IMR-90 (cell line): ENCODE results near the gene DSC2. TPM values are rescaled to one million over a fixed set of nuclear protein-coding genes. Genes with fewer than 3 reads are reported as not detected.

Experiments used
- ATAC-seq: fragments of 200-7000 bp; cut with Tn5 transposase; 2 replicates; pipeline ENCODE4 v1.9.1; 2020; ENCODE audit warnings: low read depth, mild to moderate bottlenecking, moderate library complexity
- BruUV-seq: library from RNA; stranded (reverse); fragments of 400-500 nt; replicated peaks from 2 replicates; lab custom pipeline; 2021; lab: Mats Ljungman, UMichigan
- CTCF ChIA-PET: fragments of 300-600 bp; formaldehyde crosslinking; extraction: SDS; loops from one replicate; lab custom pipeline; 2021; ENCODE audit warnings: antibody characterized with exemption; lab: Yijun Ruan, JAX
- POLR2A ChIA-PET: fragments of 300-600 bp; sonication (Branson Sonifier 250); formaldehyde crosslinking; loops from one replicate; lab custom pipeline; 2022; ENCODE audit warnings: antibody characterized with exemption; ENCODE audit not compliant: unreplicated experiment; lab: Charles Lee
- DNase-seq: peaks from one replicate; pipeline ENCODE4 v3.0.0; 2013
- H2AFZ ChIP-seq: replicated peaks from 2 replicates; pipeline ENCODE3; 2013; ENCODE audit warnings: low read length, mild to moderate bottlenecking; ENCODE audit not compliant: poor library complexity
- H2AK5ac ChIP-seq: 2 replicates; pipeline ENCODE4 v1.6.1; 2013; ENCODE audit warnings: low read depth, low read length, inconsistent platforms
- H2AK9ac ChIP-seq: replicated peaks from 2 replicates; pipeline ENCODE3; 2013; ENCODE audit warnings: mild to moderate bottlenecking, low read depth, low read length, moderate library complexity; ENCODE audit not compliant: poor library complexity
- H2BK120ac ChIP-seq: 2 replicates; pipeline ENCODE4 v1.6.1; 2013; ENCODE audit warnings: low read depth, low read length, inconsistent platforms
- H2BK15ac ChIP-seq: 3 replicates; pipeline ENCODE4 v1.6.1; 2013; ENCODE audit warnings: low read depth, low read length, inconsistent platforms
- H2BK20ac ChIP-seq: 2 replicates; pipeline ENCODE4 v1.6.1; 2013; ENCODE audit warnings: low read depth, mild to moderate bottlenecking, inconsistent platforms, low read length, moderate library complexity
- H2BK5ac ChIP-seq: 2 replicates; pipeline ENCODE4 v1.6.1; 2013; ENCODE audit warnings: mild to moderate bottlenecking, low read depth, low read length, inconsistent platforms; ENCODE audit not compliant: poor library complexity, severe bottlenecking
- H3K14ac ChIP-seq: replicated peaks from 2 replicates; pipeline ENCODE4 v1.6.1; 2013; ENCODE audit warnings: low read depth, low read length, inconsistent platforms
- H3K18ac ChIP-seq: 2 replicates; pipeline ENCODE4 v1.6.1; 2013; ENCODE audit warnings: low read depth, low read length, control low read depth
- H3K23ac ChIP-seq: 2 replicates; pipeline ENCODE4 v1.6.1; 2013; ENCODE audit warnings: low read depth, low read length, inconsistent platforms
- H3K27ac ChIP-seq: 2 replicates; pipeline ENCODE4 v1.5.1; 2013; ENCODE audit warnings: mild to moderate bottlenecking, control low read depth, low read length; ENCODE audit not compliant: insufficient read depth
- H3K27me3 ChIP-seq: 2 replicates; pipeline ENCODE4 v1.6.1; 2013; ENCODE audit warnings: low read length; ENCODE audit not compliant: control insufficient read depth, insufficient read depth
- H3K36me3 ChIP-seq: 2 replicates; pipeline ENCODE4 v1.6.1; 2013; ENCODE audit warnings: low read length, mixed read lengths; ENCODE audit not compliant: control insufficient read depth, insufficient read depth
- H3K4ac ChIP-seq: 2 replicates; pipeline ENCODE4 v1.6.1; 2013; ENCODE audit warnings: low read depth, low read length, inconsistent platforms
- H3K4me1 ChIP-seq: 2 replicates; pipeline ENCODE4 v1.6.1; 2013; ENCODE audit warnings: low read length, mixed read lengths; ENCODE audit not compliant: control insufficient read depth, insufficient read depth
- H3K4me2 ChIP-seq: 2 replicates; pipeline ENCODE4 v1.6.1; 2013; ENCODE audit warnings: low read depth, mild to moderate bottlenecking, control low read depth, low read length, moderate library complexity
- H3K4me3 ChIP-seq: 2 replicates; pipeline ENCODE4 v1.5.1; 2013; ENCODE audit warnings: low read depth, mild to moderate bottlenecking, control low read depth, low read length, moderate library complexity; ENCODE audit not compliant: insufficient read depth
- H3K56ac ChIP-seq: 2 replicates; pipeline ENCODE4 v1.6.1; 2013; ENCODE audit warnings: low read length, inconsistent platforms; ENCODE audit not compliant: insufficient read depth; ENCODE audit errors: extremely low read depth
- H3K79me1 ChIP-seq, 2 experiments: 2 replicates each; pipeline ENCODE4 v1.6.1; 2013; ENCODE audit warnings: low read length in 2 of 2, inconsistent platforms in 1 of 2, low read depth in 1 of 2
- H3K9ac ChIP-seq: 2 replicates; pipeline ENCODE4 v1.6.1; 2013; ENCODE audit warnings: low read depth, low read length, control low read depth
- H3K9me1 ChIP-seq: 2 replicates; pipeline ENCODE4 v1.6.1; 2013; ENCODE audit warnings: low read length, inconsistent platforms; ENCODE audit not compliant: insufficient read depth
- H3K9me3 ChIP-seq: 2 replicates; pipeline ENCODE4 v1.6.1; 2013; ENCODE audit warnings: low read length; ENCODE audit not compliant: control insufficient read depth, insufficient read depth
- H4K20me1 ChIP-seq: 2 replicates; pipeline ENCODE4 v1.6.1; 2013; ENCODE audit warnings: low read length, inconsistent platforms; ENCODE audit not compliant: insufficient read depth
- H4K5ac ChIP-seq: 2 replicates; pipeline ENCODE4 v1.6.1; 2013; ENCODE audit warnings: mild to moderate bottlenecking, low read depth, low read length, control low read depth
- H4K8ac ChIP-seq, 2 experiments: 2 replicates each; pipeline ENCODE4 v1.6.1; 2013; ENCODE audit warnings: low read depth in 2 of 2, low read length in 2 of 2, control low read depth in 1 of 2, inconsistent platforms in 1 of 2
- H4K91ac ChIP-seq: 2 replicates; pipeline ENCODE4 v1.6.1; 2013; ENCODE audit warnings: low read depth, low read length, inconsistent platforms; ENCODE audit not compliant: insufficient read depth
- RCOR1 ChIP-seq: IDR thresholded peaks from 2 replicates; pipeline ENCODE4 v1.6.1; 2012; ENCODE audit warnings: mild to moderate bottlenecking, low read length, improper control_type of control experiment; ENCODE audit not compliant: insufficient replicate concordance
- SMC3 ChIP-seq: fragments of 150-350 bp; IDR thresholded peaks from 2 replicates; pipeline ENCODE4 v1.6.1; 2016; ENCODE audit warnings: low read depth, mild to moderate bottlenecking, antibody characterized with exemption, low read length, moderate library complexity
- USF2 ChIP-seq: fragments of 150-350 bp; IDR thresholded peaks from 2 replicates; pipeline ENCODE4 v1.6.1; 2017; ENCODE audit warnings: mild to moderate bottlenecking, antibody characterized with exemption, low read length, low read depth
- WGBS, 2 experiments: methylation state at CpG; one replicate each; pipeline versions ENCODE4 v1.1.5 to v1.1.7; 2013; ENCODE audit warnings: missing lambda C conversion rate in 2 of 2; ENCODE audit not compliant: insufficient read length in 1 of 2; ENCODE audit errors: extremely low coverage in 2 of 2; 5-methylcytosine and 5-hydroxymethylcytosine counted together
- dilution Hi-C: fragments of 300-500 bp; cut with HindIII; formaldehyde crosslinking; loops from one replicate; pipeline ENCODE4 v1.14.3; 2018; ENCODE audit warnings: low sequenced_read_pairs; ENCODE audit not compliant: unreplicated experiment
- in situ Hi-C: fragments of 300-500 bp; cut with MboI; formaldehyde crosslinking; loops from 3 replicates; pipeline ENCODE4 v1.14.3; 2019; ENCODE audit warnings: low sequenced_read_pairs, inconsistent platforms, mixed read lengths
- intact Hi-C: fragments of 100-400 bp; cut with micrococcal nuclease; formaldehyde crosslinking; loops from 2 replicates; pipeline ENCODE4 v1.10.0; 2022
- polyA plus RNA-seq, 3 experiments: library from polyadenylated mRNA; depleted of rRNA; stranded (reverse); fragments of >200 nt; gene quantifications; 2 replicates each; pipeline ENCODE4 v1.2.3, GENCODE V29; 2012; ENCODE audit warnings: low replicate concordance in 1 of 3
- total RNA-seq: library from RNA; depleted of rRNA; stranded (reverse); fragments of >200 nt; gene quantifications from 2 replicates; pipeline ENCODE4 v1.2.3, GENCODE V29; 2012

Gene DSC2
- total and polyA plus RNA-seq, 2 of the 4 experiments (the other 2 are of a cell fraction), result not detected

- Histone ChIP-seq H3K9ac (no peak overlapping the region), H2AFZ (no peak overlapping the region), H2BK120ac (no peak overlapping the region), H4K5ac (no peak overlapping the region), H3K4me1 (no peaks in the 10 kb centered on the region), H3K9me3 (no peaks in the 10 kb centered on the region; the same call in 1 of the 2 replicates), H3K4me2 (no peak overlapping the region), H3K23ac (no peak overlapping the region), H2AK5ac (no peak overlapping the region), H2BK5ac (no peak overlapping the region), H3K36me3 (no peaks in the 10 kb centered on the region), H3K9me1 (no peaks in the 10 kb centered on the region), H4K91ac (no peak overlapping the region), H2AK9ac (no peak overlapping the region), H3K56ac (no peak overlapping the region), H3K14ac (no peak overlapping the region), H2BK15ac (no peak overlapping the region), H2BK20ac (no peak overlapping the region), H4K8ac (no peak overlapping the region), H3K4me3 (no peak overlapping the region), H3K4ac (no peak overlapping the region), H3K27ac (no peak overlapping the region), H3K18ac (no peak overlapping the region), H4K20me1 (no peaks in the 10 kb centered on the region), H3K79me1 (no peaks in the 10 kb centered on the region), H3K27me3 (no peaks in the 10 kb centered on the region)
- ATAC-seq, result no peak
- dilution Hi-C loops, result no loop called here
- DNase-seq, result no peak
- TF ChIP-seq USF2, result no peak
- TF ChIP-seq SMC3, result no peak
- no peak for TF ChIP-seq RCOR1
- intact Hi-C loops, result no loop called here
- in situ Hi-C loops, result no loop called here
- ChIA-PET CTCF (no interaction called here), POLR2A (no interaction called here)
- BruUV-seq, result no TSS peak
- 100% methylated on average over 1 of the region's 3 CpGs; no CpG with 5 or more reads in 1 of the 2 experiments for WGBS, 2 experiments
These were observed 22.2 kb downstream of the DSC2 start for GRCh38 chr18:31079973-31080372.
